Measurements from ENCODE around the gene SMIM8. TPM values are rescaled to one million over a fixed set of nuclear protein-coding genes. Genes with fewer than 3 reads are reported as not detected.

The SMIM8 gene
- total and polyA plus RNA-seq, 2 donors (not counting 1 experiment from before 2014, with no cell fraction given) = 3.7 to 19.1 TPM

GRCh38 chr6:87384038-87384437 lies 61.6 kb downstream of the SMIM8 start:
- H3K79me2 ChIP-seq (ENCODE audit: control insufficient read depth, insufficient read depth, low read length) = no peaks in the 10 kb centered on the region
- no peaks in the 10 kb centered on the region for H3K36me3 ChIP-seq (replicated peaks in 1 of 2; ENCODE audit: control extremely low read depth in 1 of 2, control insufficient read depth in 1 of 2, extremely low read depth in 1 of 2, insufficient read depth in 2 of 2, low read length in 1 of 2)
- H3K4me3 ChIP-seq (ENCODE audit: control extremely low read depth in 1 of 5, extremely low read depth in 1 of 5, insufficient read depth in 1 of 5, low read depth in 2 of 5, low read length in 4 of 5) = no peak overlapping the region
- Mint-ChIP-seq H3K4me1 (peaks cover 2% of the 10 kb centered on the region), H3K4me3 (no peak overlapping the region), H3K27me3 (no peaks in the 10 kb centered on the region), H3K9me3 (ENCODE audit: insufficient read depth) (no peaks in the 10 kb centered on the region), H3K27ac (no peak overlapping the region)
- no peak overlapping the region for H3K9ac ChIP-seq (ENCODE audit: low read length)
- H3K9me3 ChIP-seq (ENCODE audit: control extremely low read depth in 1 of 3, control insufficient read depth in 2 of 3, insufficient read depth in 1 of 3, low read length in 2 of 3) = no peaks in the 10 kb centered on the region
- intact Hi-C loops (cut with micrococcal nuclease) = no loop called here
- ATAC-seq (ENCODE audit: low read depth) (no peak), DNase-seq (no peak)
- no peaks in the 10 kb centered on the region for H3K27me3 ChIP-seq (replicated peaks in 1 of 4; ENCODE audit: control extremely low read depth in 1 of 4, control insufficient read depth in 3 of 4, insufficient read depth in 4 of 4, low read length in 3 of 4)
- peaks cover 1 to 2% of the 10 kb centered on the region in 2 donors for H3K4me1 ChIP-seq (ENCODE audit: control insufficient read depth in 2 of 2, insufficient read depth in 2 of 2, low read length in 2 of 2)
- TF ChIP-seq EZH2 (IDR thresholded peaks at IDR 0.05; ENCODE audit: borderline replicate concordance, insufficient read depth, low read depth, low read length, poor library complexity, severe bottlenecking) = no peak
- TF ChIP-seq CTCF (IDR thresholded peaks at IDR 0.05) = no peak
- ChIA-PET POLR2A (no interaction called here), CTCF (no interaction called here)
- no peaks in the 10 kb centered on the region for H4K20me1 ChIP-seq (ENCODE audit: control insufficient read depth, insufficient read depth, low read length, poor library complexity, severe bottlenecking)
- no peak overlapping the region for H3K27ac ChIP-seq (ENCODE audit: low read length in 2 of 2)
- no peak overlapping the region for H3K4me2 ChIP-seq (replicated peaks; ENCODE audit: low read depth, low read length, poor library complexity, severe bottlenecking)
- no peak overlapping the region for H2AFZ ChIP-seq (ENCODE audit: insufficient read depth, low read depth, low read length, poor library complexity, severe bottlenecking)
- 90% methylated on average over 1 of the region's 1 CpG for WGBS (ENCODE audit: insufficient coverage)

- POLR2A ChIA-PET = interaction anchor here (0.6 kb wide), 1 partner anchor 245 kb away, joined by 3 read pairs; no protein-coding TSS in a partner anchor
These were observed 62.1 kb downstream of the SMIM8 start for GRCh38 chr6:87384449-87384848.

More at GRCh38 chr6:87384449-87384848, 62.1 kb downstream of the SMIM8 start:
- no peaks in the 10 kb centered on the region for H3K4me1 Mint-ChIP-seq
- DNase-seq (no peak), ATAC-seq (ENCODE audit: low read depth) (no peak)
- TF ChIP-seq CTCF (IDR thresholded peaks at IDR 0.05) (no peak), EZH2 (IDR thresholded peaks at IDR 0.05; ENCODE audit: borderline replicate concordance, insufficient read depth, low read depth, low read length, poor library complexity, severe bottlenecking) (no peak)
- CTCF ChIA-PET = interaction anchor here (1.4 kb wide), 1 partner anchor 9 kb away, joined by 4 read pairs; no protein-coding TSS in a partner anchor
- H2AFZ ChIP-seq (ENCODE audit: insufficient read depth, low read depth, low read length, poor library complexity, severe bottlenecking) = no peak overlapping the region
- no peak overlapping the region for H3K4me2 ChIP-seq (replicated peaks; ENCODE audit: low read depth, low read length, poor library complexity, severe bottlenecking)
- H3K4me3 Mint-ChIP-seq = no peak overlapping the region
- H3K27me3 Mint-ChIP-seq = no peaks in the 10 kb centered on the region
- no peak overlapping the region for H3K4me3 ChIP-seq (ENCODE audit: control extremely low read depth in 1 of 5, extremely low read depth in 1 of 5, insufficient read depth in 1 of 5, low read depth in 2 of 5, low read length in 4 of 5)
- no peaks in the 10 kb centered on the region for H3K79me2 ChIP-seq (ENCODE audit: control insufficient read depth, insufficient read depth, low read length)
- H3K4me1 ChIP-seq (ENCODE audit: control insufficient read depth in 2 of 2, insufficient read depth in 2 of 2, low read length in 2 of 2) = no peaks in the 10 kb centered on the region
- H4K20me1 ChIP-seq (ENCODE audit: control insufficient read depth, insufficient read depth, low read length, poor library complexity, severe bottlenecking) = no peaks in the 10 kb centered on the region
- WGBS (ENCODE audit: insufficient coverage) = 80% methylated on average over 1 of the region's 3 CpGs
- no peak overlapping the region for H3K27ac ChIP-seq (ENCODE audit: low read length in 2 of 2)
- H3K27ac Mint-ChIP-seq = no peak overlapping the region
- no peaks in the 10 kb centered on the region for H3K9me3 Mint-ChIP-seq (ENCODE audit: insufficient read depth)
- H3K36me3 ChIP-seq (replicated peaks in 1 of 2; ENCODE audit: control extremely low read depth in 1 of 2, control insufficient read depth in 1 of 2, extremely low read depth in 1 of 2, insufficient read depth in 2 of 2, low read length in 1 of 2) = no peaks in the 10 kb centered on the region
- no peaks in the 10 kb centered on the region for H3K27me3 ChIP-seq (replicated peaks in 1 of 4; ENCODE audit: control extremely low read depth in 1 of 4, control insufficient read depth in 3 of 4, insufficient read depth in 4 of 4, low read length in 3 of 4)
- intact Hi-C loops (cut with micrococcal nuclease) = no loop called here
- no peaks in the 10 kb centered on the region for H3K9me3 ChIP-seq (ENCODE audit: control extremely low read depth in 1 of 3, control insufficient read depth in 2 of 3, insufficient read depth in 1 of 3, low read length in 2 of 3)
- no peak overlapping the region for H3K9ac ChIP-seq (ENCODE audit: low read length)
